H1 (cell line): ENCODE results near the gene CNOT6. TPM values are rescaled to one million over a fixed set of nuclear protein-coding genes. Genes with fewer than 3 reads are reported as not detected.

ENCODE experiments used
- ASH2L ChIP-seq: fragments of 200-600, 300-600 bp; sonication (generic); IDR thresholded peaks from one replicate; pipeline ENCODE4 v1.7.1; 2017; ENCODE audit warnings: low read length
- BCL11A ChIP-seq, 2 experiments: IDR thresholded peaks; one replicate each; pipeline ENCODE4 v1.6.1; 2011; ENCODE audit warnings: low read depth in 2 of 2, low read length in 2 of 2, mild to moderate bottlenecking in 2 of 2
- CEBPB ChIP-seq: IDR thresholded peaks from 2 replicates; pipeline ENCODE4 v1.6.1; 2012; ENCODE audit warnings: low read depth, low read length
- GABPA ChIP-seq: IDR thresholded peaks from 2 replicates; pipeline ENCODE4 v1.6.1; 2011; ENCODE audit warnings: mild to moderate bottlenecking, low read length, moderate library complexity, borderline replicate concordance; ENCODE audit not compliant: insufficient read depth
- HDAC6 ChIP-seq: IDR thresholded peaks from one replicate; pipeline ENCODE4 v1.7.1; 2012; ENCODE audit warnings: low read depth, mild to moderate bottlenecking, inconsistent platforms, low read length, moderate library complexity
- JUN ChIP-seq: IDR thresholded peaks from 2 replicates; pipeline ENCODE4 v1.6.1; 2011; ENCODE audit warnings: low read depth, mild to moderate bottlenecking, improper control_type of control experiment, low read length
- KDM1A ChIP-seq: fragments of 200-600, 300-600 bp; sonication (generic); IDR thresholded peaks from 2 replicates; pipeline ENCODE4 v1.7.1; 2016; ENCODE audit warnings: mild to moderate bottlenecking, low read length, borderline replicate concordance
- MAFK ChIP-seq: IDR thresholded peaks from 2 replicates; pipeline ENCODE4 v1.6.1; 2012; ENCODE audit warnings: low read depth, mild to moderate bottlenecking, improper control_type of control experiment, low read length
- NANOG ChIP-seq: IDR thresholded peaks from 2 replicates; pipeline ENCODE4 v1.6.1; 2011; ENCODE audit warnings: low read length, low read depth, mild to moderate bottlenecking, inconsistent platforms; ENCODE audit not compliant: insufficient read depth, poor library complexity, severe bottlenecking
- RAD21 ChIP-seq, 2 experiments: IDR thresholded peaks in 1 of 2; conservative IDR thresholded peaks in 1 of 2; 2 replicates each; pipeline ENCODE4 v1.6.1; 2011; ENCODE audit warnings: low read depth in 2 of 2, low read length in 2 of 2, improper control_type of control experiment in 1 of 2, inconsistent platforms in 1 of 2, mild to moderate bottlenecking in 1 of 2, moderate library complexity in 1 of 2
- RBBP5 ChIP-seq: IDR thresholded peaks from 2 replicates; pipeline ENCODE4 v1.7.1; 2012; ENCODE audit warnings: low read depth, mild to moderate bottlenecking, inconsistent platforms, low read length, moderate library complexity, borderline replicate concordance
- RXRA ChIP-seq: IDR thresholded peaks from 2 replicates; pipeline ENCODE4 v1.6.1; 2011; ENCODE audit warnings: low read depth, mild to moderate bottlenecking, low read length, moderate library complexity; ENCODE audit not compliant: insufficient read depth
- SIRT6 ChIP-seq: IDR thresholded peaks from one replicate; pipeline ENCODE4 v1.7.1; 2012; ENCODE audit warnings: low read length, inconsistent platforms
- SIX5 ChIP-seq: IDR thresholded peaks from 2 replicates; pipeline ENCODE4 v1.6.1; 2011; ENCODE audit warnings: mild to moderate bottlenecking, low read depth, low read length
- SP4 ChIP-seq: IDR thresholded peaks from 2 replicates; pipeline ENCODE4 v1.6.1; 2012; ENCODE audit warnings: low read length, inconsistent platforms
- SRF ChIP-seq: IDR thresholded peaks from 2 replicates; pipeline ENCODE4 v1.6.1; 2011; ENCODE audit warnings: mild to moderate bottlenecking, low read depth, low read length, moderate library complexity
- TAF1 ChIP-seq: IDR thresholded peaks from 2 replicates; pipeline ENCODE4 v1.6.1; 2011; ENCODE audit warnings: mild to moderate bottlenecking, low read depth, low read length
- TBP ChIP-seq: IDR thresholded peaks from 2 replicates; pipeline ENCODE4 v1.6.1; 2011; ENCODE audit warnings: low read depth, low read length, improper control_type of control experiment
- TCF12 ChIP-seq: IDR thresholded peaks from 2 replicates; pipeline ENCODE4 v1.6.1; 2011; ENCODE audit warnings: low read depth, mild to moderate bottlenecking, low read length
- polyA plus RNA-seq, 7 experiments: library from polyadenylated mRNA; depleted of rRNA in 3 of 7; stranded (reverse) in 5 of 7; unstranded in 2 of 7; fragments of >200 nt in 5 of 7; fragments of 200-250 nt in 2 of 7; gene quantifications; 1 replicate in 5 of 7; 2 replicates in 1 of 7; 4 replicates in 1 of 7; pipeline versions ENCODE4 v1.2.1 to v1.2.3, GENCODE V29; 2011 to 2013; ENCODE audit warnings: missing spikeins in 2 of 7, mixed read lengths in 2 of 7
- total RNA-seq: library from RNA; stranded (reverse); fragmentation: NEBNext Ultra II Directional; extraction: Animal tissue kit (Norgen Biotek cat#: 25700); gene quantifications from 2 replicates; pipeline ENCODE4 v1.2.1, GENCODE V29; 2021
- TF ChIP-seq, protein P1 (sequence below), 3 experiments: IDR thresholded peaks; 1 replicate in 2 of 3; 2 replicates in 1 of 3; pipeline versions ENCODE4 v1.5.1 to v1.6.1; 2011; ENCODE audit warnings: low read length in 3 of 3, mild to moderate bottlenecking in 3 of 3, inconsistent platforms in 2 of 3, low read depth in 1 of 3, moderate library complexity in 1 of 3; ENCODE audit not compliant: insufficient read depth in 1 of 3; ENCODE audit errors: control extremely low read depth in 1 of 3
- TF ChIP-seq, protein P2 (sequence below): IDR thresholded peaks from 2 replicates; pipeline ENCODE4 v1.6.1; 2012; ENCODE audit warnings: low read length, inconsistent platforms

CNOT6 gene
- total and polyA plus RNA-seq, 2 of the 8 experiments (the other 6 are each of a cell fraction or from before 2014, with no cell fraction given), result 10.7 to 45.4 TPM

- TF ChIP-seq, protein P1, sequence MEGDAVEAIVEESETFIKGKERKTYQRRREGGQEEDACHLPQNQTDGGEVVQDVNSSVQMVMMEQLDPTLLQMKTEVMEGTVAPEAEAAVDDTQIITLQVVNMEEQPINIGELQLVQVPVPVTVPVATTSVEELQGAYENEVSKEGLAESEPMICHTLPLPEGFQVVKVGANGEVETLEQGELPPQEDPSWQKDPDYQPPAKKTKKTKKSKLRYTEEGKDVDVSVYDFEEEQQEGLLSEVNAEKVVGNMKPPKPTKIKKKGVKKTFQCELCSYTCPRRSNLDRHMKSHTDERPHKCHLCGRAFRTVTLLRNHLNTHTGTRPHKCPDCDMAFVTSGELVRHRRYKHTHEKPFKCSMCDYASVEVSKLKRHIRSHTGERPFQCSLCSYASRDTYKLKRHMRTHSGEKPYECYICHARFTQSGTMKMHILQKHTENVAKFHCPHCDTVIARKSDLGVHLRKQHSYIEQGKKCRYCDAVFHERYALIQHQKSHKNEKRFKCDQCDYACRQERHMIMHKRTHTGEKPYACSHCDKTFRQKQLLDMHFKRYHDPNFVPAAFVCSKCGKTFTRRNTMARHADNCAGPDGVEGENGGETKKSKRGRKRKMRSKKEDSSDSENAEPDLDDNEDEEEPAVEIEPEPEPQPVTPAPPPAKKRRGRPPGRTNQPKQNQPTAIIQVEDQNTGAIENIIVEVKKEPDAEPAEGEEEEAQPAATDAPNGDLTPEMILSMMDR (IDR thresholded peaks at IDR 0.05; ENCODE audit: control extremely low read depth in 1 of 3, insufficient read depth in 1 of 3, low read depth in 1 of 3, low read length in 3 of 3), result peak in 1 of 3 experiments; percentile 7; a peak in 1 of 4 replicates
- TF ChIP-seq GABPA, result no peak
- no peak for TF ChIP-seq RXRA
- TF ChIP-seq SP4, result no peak
- no peak for TF ChIP-seq TCF12
- TF ChIP-seq HDAC6, result no peak
- TF ChIP-seq NANOG, result no peak
- TF ChIP-seq TAF1, result no peak
- no peak for TF ChIP-seq SRF
- TF ChIP-seq SIRT6, result no peak
- no peak for TF ChIP-seq BCL11A (IDR thresholded peaks at IDR 0.05; ENCODE audit: low read depth in 2 of 2, low read length in 2 of 2)
- TF ChIP-seq, protein P2, sequence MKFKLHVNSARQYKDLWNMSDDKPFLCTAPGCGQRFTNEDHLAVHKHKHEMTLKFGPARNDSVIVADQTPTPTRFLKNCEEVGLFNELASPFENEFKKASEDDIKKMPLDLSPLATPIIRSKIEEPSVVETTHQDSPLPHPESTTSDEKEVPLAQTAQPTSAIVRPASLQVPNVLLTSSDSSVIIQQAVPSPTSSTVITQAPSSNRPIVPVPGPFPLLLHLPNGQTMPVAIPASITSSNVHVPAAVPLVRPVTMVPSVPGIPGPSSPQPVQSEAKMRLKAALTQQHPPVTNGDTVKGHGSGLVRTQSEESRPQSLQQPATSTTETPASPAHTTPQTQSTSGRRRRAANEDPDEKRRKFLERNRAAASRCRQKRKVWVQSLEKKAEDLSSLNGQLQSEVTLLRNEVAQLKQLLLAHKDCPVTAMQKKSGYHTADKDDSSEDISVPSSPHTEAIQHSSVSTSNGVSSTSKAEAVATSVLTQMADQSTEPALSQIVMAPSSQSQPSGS, result no peak
- no peak for TF ChIP-seq SIX5
- TF ChIP-seq MAFK, result no peak
- TF ChIP-seq ASH2L, result no peak
- no peak for TF ChIP-seq CEBPB
- peak in 1 of 2 experiments; percentile 38; a peak in 3 of 4 replicates for TF ChIP-seq RAD21 (IDR thresholded peaks at IDR 0.05 in 1 of 2, conservative IDR thresholded peaks at IDR 0.05 in 1 of 2; ENCODE audit: low read depth in 2 of 2, low read length in 2 of 2)
- TF ChIP-seq TBP, result no peak
- no peak for TF ChIP-seq JUN
- TF ChIP-seq RBBP5, result 0 out of 2 replicates have a peak, but pooled peaks have one; percentile 37
- no peak for TF ChIP-seq KDM1A
Observed at GRCh38 chr5:180590543-180591310, 96.5 kb downstream of the CNOT6 start (continued).
